Thoracic aorta (tissue), 2 donors: ENCODE results near the gene CYP3A7. TPM values are rescaled to one million over a fixed set of nuclear protein-coding genes. Genes with fewer than 3 reads are reported as not detected.
"Not testable (repeated sequence)": the region's sequence is repeated elsewhere in the genome, so short reads cannot be mapped to it uniquely, and the experiment has no call there.

Experiments
- ATAC-seq: fragments of 150-250 bp; one replicate; pipeline ENCODE4 v1.8.0; 2017; ENCODE audit warnings: low read depth; ENCODE audit not compliant: insufficient number of reproducible peaks, low FRiP score
- DNase-seq: peaks from one replicate; pipeline ENCODE4 v3.0.0-alpha.2; 2020; ENCODE audit warnings: low spot score
- H3K27ac ChIP-seq, 2 donors: fragments of 200-600 bp; sonication (generic); 1 replicate in 1 of 2; 2 replicates in 1 of 2; pipeline ENCODE4 v1.5.1; 2016; ENCODE audit warnings: mild to moderate bottlenecking in 2 of 2, moderate library complexity in 2 of 2
- H3K27me3 ChIP-seq: fragments of 200-600 bp; sonication (generic); replicated peaks from 2 replicates; pipeline ENCODE4 v1.6.0; 2016; ENCODE audit warnings: mild to moderate bottlenecking; ENCODE audit not compliant: insufficient read depth
- H3K36me3 ChIP-seq: fragments of 200-600 bp; sonication (generic); one replicate; pipeline ENCODE4 v1.5.1; 2016
- H3K4me1 ChIP-seq, 2 donors: fragments of 200-600 bp; sonication (generic); 1 replicate in 1 of 2; 2 replicates in 1 of 2; pipeline versions ENCODE4 v1.5.1 to v1.6.0; 2016; ENCODE audit warnings: low read depth in 2 of 2, mild to moderate bottlenecking in 1 of 2; ENCODE audit not compliant: control insufficient read depth in 1 of 2
- H3K4me3 ChIP-seq: fragments of 200-600 bp; sonication (generic); 2 replicates; pipeline ENCODE4 v1.5.1; 2016; ENCODE audit warnings: mild to moderate bottlenecking
- H3K9me3 ChIP-seq: fragments of 200-600 bp; sonication (generic); 2 replicates; pipeline ENCODE4 v1.5.1; 2016
- CTCF ChIP-seq: fragments of 200-600 bp; sonication (generic); IDR thresholded peaks from one replicate; pipeline ENCODE4 v1.5.1; 2019; ENCODE audit warnings: antibody characterized with exemption
- total RNA-seq, 2 donors: library from RNA; depleted of rRNA; stranded (reverse); fragments of >200 nt; gene quantifications; one replicate each; pipeline versions ENCODE4 v1.1.0 to v1.2.3, GENCODE V29; 2016

The CYP3A7 gene
- total RNA-seq, 2 donors from 2014 or later, result not detected

GRCh38 chr7:99766484-99767099, 31.6 kb upstream of the CYP3A7 start:
- H3K27ac ChIP-seq, result no peak overlapping the region
- no peak for TF ChIP-seq CTCF
- peaks cover 4 to 14% of the 10 kb centered on the region in 2 donors for H3K4me1 ChIP-seq
- H3K27me3 ChIP-seq, result no peaks in the 10 kb centered on the region
- no peak overlapping the region for H3K4me3 ChIP-seq
- no peaks in the 10 kb centered on the region for H3K9me3 ChIP-seq
- DNase-seq, result no peak
- H3K36me3 ChIP-seq, result no peaks in the 10 kb centered on the region
- no peak for ATAC-seq

GRCh38 chr7:99764478-99764877, 29.5 kb upstream of the CYP3A7 start:
- Histone ChIP-seq H3K9me3 (no peaks in the 10 kb centered on the region), H3K4me1 (peaks cover 4 to 14% of the 10 kb centered on the region in 2 donors), H3K4me3 (no peak overlapping the region), H3K36me3 (no peaks in the 10 kb centered on the region), H3K27ac (no peak overlapping the region), H3K27me3 (no peaks in the 10 kb centered on the region)
- TF ChIP-seq CTCF, result no peak
- no peak for DNase-seq
- no peak for ATAC-seq

- peak; percentile 24 for ATAC-seq
- no peak for TF ChIP-seq CTCF
- Histone ChIP-seq H3K4me1 (peaks cover 4 to 14% of the 10 kb centered on the region in 2 donors), H3K4me3 (no peak overlapping the region), H3K36me3 (no peaks in the 10 kb centered on the region), H3K27ac (no peak overlapping the region), H3K27me3 (no peaks in the 10 kb centered on the region), H3K9me3 (no peaks in the 10 kb centered on the region)
- peak; percentile 3 for DNase-seq
Observed at GRCh38 chr7:99762680-99763327, 27.8 kb upstream of the CYP3A7 start.

- Histone ChIP-seq H3K36me3 (no peaks in the 10 kb centered on the region), H3K27me3 (no peaks in the 10 kb centered on the region), H3K27ac (no peak overlapping the region), H3K4me1 (no peaks in the 10 kb centered on the region), H3K9me3 (no peaks in the 10 kb centered on the region), H3K4me3 (no peak overlapping the region)
- TF ChIP-seq CTCF, result no peak
- ATAC-seq, result no peak
- no peak for DNase-seq
Observed at GRCh38 chr7:99755085-99755484, 20.1 kb upstream of the CYP3A7 start.

GRCh38 chr7:99752356-99752755, 17.4 kb upstream of the CYP3A7 start:
- H3K27ac ChIP-seq, result no peak overlapping the region
- no peaks in the 10 kb centered on the region for H3K9me3 ChIP-seq
- no peak for TF ChIP-seq CTCF
- no peak overlapping the region for H3K4me3 ChIP-seq
- no peak for DNase-seq
- no peaks in the 10 kb centered on the region for H3K4me1 ChIP-seq
- ATAC-seq, result no peak
- H3K36me3 ChIP-seq, result no peaks in the 10 kb centered on the region
- H3K27me3 ChIP-seq, result no peaks in the 10 kb centered on the region

- not testable (repeated sequence) for H3K27ac ChIP-seq, H3K27me3 ChIP-seq, H3K36me3 ChIP-seq, H3K4me1 ChIP-seq, DNase-seq, H3K9me3 ChIP-seq, H3K4me3 ChIP-seq, ATAC-seq
Observed at GRCh38 chr7:99751322-99752052, 16.5 kb upstream of the CYP3A7 start.
